A549 (cell line): Measurements from ENCODE around the gene ELOVL2. TPM values are rescaled to one million over a fixed set of nuclear protein-coding genes. Genes with fewer than 3 reads are reported as not detected.

Experiments used
- ATAC-seq, 2 experiments: fragments of 200-7000 bp in 1 of 2; fragments of >200 bp in 1 of 2; cut with Nextera tagmentation in 1 of 2; cut with Tn5 transposase in 1 of 2; 3 replicates each; pipeline versions ENCODE4 v1.8.0 to v1.9.1; 2018 to 2020; ENCODE audit warnings: mild to moderate bottlenecking in 1 of 2, moderate library complexity in 1 of 2
- CTCF ChIA-PET: fragments of 300-600 bp; sonication (Branson Sonifier 250); formaldehyde crosslinking; extraction: SDS; loops from one replicate; lab custom pipeline; 2021; ENCODE audit warnings: antibody characterized with exemption, inconsistent platforms; lab: Yijun Ruan, JAX
- POLR2A ChIA-PET: fragments of 350-600 bp; formaldehyde crosslinking; extraction: SDS; loops from one replicate; lab custom pipeline; 2021; ENCODE audit warnings: antibody characterized with exemption, inconsistent platforms; lab: Yijun Ruan, JAX
- DNase-seq, 2 experiments: peaks; one replicate each; pipeline versions ENCODE4 v3.0.0 to v3.0.0-alpha.2; 2011 to 2016; ENCODE audit warnings: low read depth in 1 of 2, low spot score in 1 of 2
- FAIRE-seq: peaks from 2 replicates; lab custom pipeline; 2011; peaks lifted over from hg19 to GRCh38; lab: Jason Lieb, UNC
- H3K27ac ChIP-seq, 2 experiments: fragments of >200 bp; sonication (Bioruptor Twin); formaldehyde crosslinking; 3 replicates each; pipeline ENCODE4 v1.5.1; 2016 to 2017
- H3K4me1 ChIP-seq: fragments of >200 bp; sonication (Bioruptor Twin); formaldehyde crosslinking; 3 replicates; pipeline ENCODE4 v1.6.1; 2016
- H3K4me2 ChIP-seq: fragments of >200 bp; sonication (Bioruptor Twin); formaldehyde crosslinking; 3 replicates; pipeline ENCODE4 v1.6.1; 2016
- H3K4me3 ChIP-seq: fragments of >200 bp; sonication (Bioruptor Twin); formaldehyde crosslinking; 3 replicates; pipeline ENCODE4 v1.5.1; 2016
- H3K9me3 ChIP-seq: fragments of >200 bp; sonication (Bioruptor Twin); formaldehyde crosslinking; 3 replicates; pipeline ENCODE4 v1.6.1; 2016
- BHLHE40 ChIP-seq: IDR thresholded peaks from 2 replicates; pipeline ENCODE4 v1.6.1; 2012; ENCODE audit warnings: low read depth, low read length, inconsistent platforms
- CBX2 ChIP-seq: fragments of 200-600 bp; sonication (generic); IDR thresholded peaks from 2 replicates; pipeline ENCODE4 v1.6.1; 2016; ENCODE audit warnings: low read depth, mild to moderate bottlenecking, borderline replicate concordance
- CEBPB ChIP-seq, 2 experiments: fragments of >200 bp in 1 of 2; sonication (Bioruptor Twin) in 1 of 2; formaldehyde crosslinking in 1 of 2; IDR thresholded peaks; 2 replicates each; pipeline ENCODE4 v1.6.1; 2012 to 2016
- ESRRA ChIP-seq: fragments of 150-350 bp; IDR thresholded peaks from 2 replicates; pipeline ENCODE4 v1.6.1; 2014; ENCODE audit warnings: mild to moderate bottlenecking, low read length, borderline replicate concordance
- GATA3 ChIP-seq: IDR thresholded peaks from 2 replicates; pipeline ENCODE4 v1.6.1; 2012; ENCODE audit warnings: borderline replicate concordance
- HOXB13 ChIP-seq: fragments of 250-450 bp; sonication (Bioruptor Pico); IDR thresholded peaks from 2 replicates; pipeline ENCODE4 v1.5.0; 2020; ENCODE audit warnings: low read depth, mild to moderate bottlenecking, moderate library complexity
- HOXB5 ChIP-seq: fragments of 250-450 bp; sonication (Bioruptor Pico); IDR thresholded peaks from 2 replicates; pipeline ENCODE4 v1.5.0; 2020; ENCODE audit warnings: mild to moderate bottlenecking, moderate library complexity
- MAZ ChIP-seq: fragments of 150-350 bp; IDR thresholded peaks from 2 replicates; pipeline ENCODE4 v1.6.1; 2014; ENCODE audit warnings: antibody characterized with exemption, low read depth, low read length, borderline replicate concordance
- NR3C1 ChIP-seq: fragments of >200 bp; sonication (Bioruptor Twin); formaldehyde crosslinking; IDR thresholded peaks from 3 replicates; pipeline ENCODE4 v1.6.1; 2017
- RARB ChIP-seq: fragments of 250-450 bp; sonication (Bioruptor Pico); IDR thresholded peaks from 2 replicates; pipeline ENCODE4 v1.8.0; 2021; ENCODE audit warnings: mild to moderate bottlenecking, moderate library complexity
- ZC3H11A ChIP-seq: fragments of 450-650 bp; IDR thresholded peaks from 2 replicates; pipeline ENCODE4 v1.6.1; 2014; ENCODE audit warnings: antibody characterized with exemption, mild to moderate bottlenecking
- ZFP36 ChIP-seq: fragments of 450-650 bp; IDR thresholded peaks from 2 replicates; pipeline ENCODE4 v1.6.1; 2014; ENCODE audit warnings: borderline replicate concordance; ENCODE audit not compliant: partially characterized antibody
- ZSCAN20 ChIP-seq: fragments of 250-450 bp; sonication (Bioruptor Pico); IDR thresholded peaks from 2 replicates; pipeline ENCODE4 v1.8.0; 2022; ENCODE audit warnings: mild to moderate bottlenecking, moderate library complexity
- WGBS: methylation state at CpG from one replicate; pipeline ENCODE4 v1.1.6; 2017; ENCODE audit errors: missing lambda C conversion rate; 5-methylcytosine and 5-hydroxymethylcytosine counted together
- polyA plus RNA-seq, 4 experiments: library from polyadenylated mRNA; depleted of rRNA in 3 of 4; stranded (reverse); fragments of >200 nt; fragmentation: RNase III in 1 of 4; extraction: RNeasy Plus Mini Kit Qiagen cat#74134 plus additional on column Dnase treatment in 1 of 4; gene quantifications; 2 replicates in 3 of 4; 3 replicates in 1 of 4; pipeline ENCODE4 v1.2.3, GENCODE V29; 2011 to 2017
- TF ChIP-seq, protein P1 (sequence below): fragments of 250-450 bp; sonication (Bioruptor Pico); IDR thresholded peaks from 2 replicates; pipeline ENCODE4 v1.5.0; 2020; ENCODE audit warnings: low read depth, mild to moderate bottlenecking, moderate library complexity
- TF ChIP-seq, protein P2 (sequence below): fragments of >200 bp; sonication (Bioruptor Twin); formaldehyde crosslinking; IDR thresholded peaks from 3 replicates; pipeline ENCODE4 v1.5.1; 2016
- TF ChIP-seq, protein P3 (sequence below): fragments of 150-350 bp; IDR thresholded peaks from 2 replicates; pipeline ENCODE4 v1.6.1; 2014; ENCODE audit warnings: low read depth, mild to moderate bottlenecking, low read length
- TF ChIP-seq, protein P4 (sequence below): IDR thresholded peaks from 2 replicates; pipeline ENCODE4 v1.6.1; 2012; ENCODE audit warnings: low read depth, borderline replicate concordance
- TF ChIP-seq, protein P5 (sequence below): fragments of >200 bp; sonication (Bioruptor Twin); formaldehyde crosslinking; IDR thresholded peaks from 2 replicates; pipeline ENCODE4 v1.6.1; 2016
- TF ChIP-seq, protein P6 (sequence below): fragments of 450-650 bp; IDR thresholded peaks from 2 replicates; pipeline ENCODE4 v1.6.1; 2014; ENCODE audit warnings: antibody characterized with exemption

ELOVL2 gene
- polyA plus RNA-seq, 2 of the 4 experiments (the other 2 are of a cell fraction): 12.4 to 15.5 TPM

DNA sequence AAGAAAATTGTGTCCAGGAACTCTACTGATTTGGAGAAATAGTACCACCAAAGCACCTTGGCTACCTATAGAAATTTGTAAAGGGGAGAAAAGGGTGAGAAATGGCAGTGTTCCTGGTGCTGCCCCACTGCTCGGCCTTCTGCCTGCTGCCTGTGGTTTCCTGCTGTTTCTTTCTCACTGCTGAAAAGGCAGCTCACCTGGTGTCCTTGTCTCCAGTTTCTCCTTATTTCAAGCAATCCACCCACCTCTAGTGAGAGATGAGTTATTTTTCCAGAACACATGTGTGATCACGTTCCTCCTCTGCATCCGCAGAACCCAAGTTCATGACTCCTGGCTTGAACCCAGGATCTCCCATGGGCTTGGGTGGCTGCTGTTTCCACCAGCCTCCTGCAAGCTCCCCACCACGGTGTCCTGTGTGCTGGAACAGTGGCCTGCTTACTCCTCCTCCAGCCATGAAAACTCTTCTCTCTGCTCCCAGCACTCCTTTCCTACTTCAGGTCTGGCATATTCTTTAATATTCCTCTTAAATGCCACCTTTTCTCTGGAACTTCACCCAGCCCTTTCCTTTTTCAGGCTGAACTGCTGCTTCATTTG is 48.9 kb downstream of the ELOVL2 start:
- H3K4me1 ChIP-seq: no peaks in the 10 kb centered on the region
- no peak overlapping the region for H3K4me3 ChIP-seq
- H3K9me3 ChIP-seq: no peaks in the 10 kb centered on the region
- no peak overlapping the region for H3K27ac ChIP-seq
- 96% methylated on average over 4 of the region's 4 CpGs for WGBS
- FAIRE-seq (no peak), ATAC-seq (no peak), DNase-seq (no peak)
- no peak overlapping the region for H3K4me2 ChIP-seq
- TF ChIP-seq ZSCAN20 (CRISPR knock-in tag) (no peak), CEBPB (IDR thresholded peaks at IDR 0.05) (no peak), BHLHE40 (no peak)
- ChIA-PET CTCF (no interaction called here), POLR2A (no interaction called here)

DNA sequence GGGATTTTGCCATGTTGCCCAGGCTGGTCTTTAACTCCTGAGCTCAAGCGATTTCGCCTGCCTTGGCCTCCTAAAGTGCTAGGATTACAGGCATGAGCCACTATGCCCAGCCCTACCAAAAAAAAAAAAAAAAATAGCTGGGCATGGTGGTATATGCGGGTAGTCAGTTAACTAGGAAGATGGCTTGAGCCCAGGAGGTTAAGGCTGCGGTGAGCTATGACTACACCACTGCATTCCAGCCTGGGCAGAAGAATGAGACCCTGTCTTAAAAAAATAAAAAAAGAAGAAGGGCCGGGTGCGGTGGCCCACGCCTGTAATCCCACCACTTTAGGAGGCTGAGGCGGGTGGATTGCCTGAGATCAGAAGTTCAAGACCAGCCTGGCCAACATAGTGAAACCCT is 50.2 kb downstream of the ELOVL2 start:
- CTCF ChIA-PET: interaction anchor here (1.1 kb wide), 1 partner anchor 75 kb away, joined by 7 read pairs; no protein-coding TSS in a partner anchor
- ATAC-seq (no peak), DNase-seq (no peak), FAIRE-seq (no peak)
- no peak overlapping the region for H3K27ac ChIP-seq
- TF ChIP-seq, protein P1, sequence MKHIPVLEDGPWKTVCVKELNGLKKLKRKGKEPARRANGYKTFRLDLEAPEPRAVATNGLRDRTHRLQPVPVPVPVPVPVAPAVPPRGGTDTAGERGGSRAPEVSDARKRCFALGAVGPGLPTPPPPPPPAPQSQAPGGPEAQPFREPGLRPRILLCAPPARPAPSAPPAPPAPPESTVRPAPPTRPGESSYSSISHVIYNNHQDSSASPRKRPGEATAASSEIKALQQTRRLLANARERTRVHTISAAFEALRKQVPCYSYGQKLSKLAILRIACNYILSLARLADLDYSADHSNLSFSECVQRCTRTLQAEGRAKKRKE (CRISPR knock-in tag): no peak
- TF ChIP-seq BHLHE40 (no peak), MAZ (no peak), HOXB13 (CRISPR knock-in tag) (no peak), CEBPB (IDR thresholded peaks at IDR 0.05) (no peak), HOXB5 (CRISPR knock-in tag) (no peak), RARB (CRISPR knock-in tag) (no peak), GATA3 (no peak), CBX2 (no peak), ZFP36 (no peak), ZC3H11A (no peak), ESRRA (no peak), NR3C1 (no peak)
- TF ChIP-seq, protein P2, sequence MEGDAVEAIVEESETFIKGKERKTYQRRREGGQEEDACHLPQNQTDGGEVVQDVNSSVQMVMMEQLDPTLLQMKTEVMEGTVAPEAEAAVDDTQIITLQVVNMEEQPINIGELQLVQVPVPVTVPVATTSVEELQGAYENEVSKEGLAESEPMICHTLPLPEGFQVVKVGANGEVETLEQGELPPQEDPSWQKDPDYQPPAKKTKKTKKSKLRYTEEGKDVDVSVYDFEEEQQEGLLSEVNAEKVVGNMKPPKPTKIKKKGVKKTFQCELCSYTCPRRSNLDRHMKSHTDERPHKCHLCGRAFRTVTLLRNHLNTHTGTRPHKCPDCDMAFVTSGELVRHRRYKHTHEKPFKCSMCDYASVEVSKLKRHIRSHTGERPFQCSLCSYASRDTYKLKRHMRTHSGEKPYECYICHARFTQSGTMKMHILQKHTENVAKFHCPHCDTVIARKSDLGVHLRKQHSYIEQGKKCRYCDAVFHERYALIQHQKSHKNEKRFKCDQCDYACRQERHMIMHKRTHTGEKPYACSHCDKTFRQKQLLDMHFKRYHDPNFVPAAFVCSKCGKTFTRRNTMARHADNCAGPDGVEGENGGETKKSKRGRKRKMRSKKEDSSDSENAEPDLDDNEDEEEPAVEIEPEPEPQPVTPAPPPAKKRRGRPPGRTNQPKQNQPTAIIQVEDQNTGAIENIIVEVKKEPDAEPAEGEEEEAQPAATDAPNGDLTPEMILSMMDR: no peak
- TF ChIP-seq, protein P3, sequence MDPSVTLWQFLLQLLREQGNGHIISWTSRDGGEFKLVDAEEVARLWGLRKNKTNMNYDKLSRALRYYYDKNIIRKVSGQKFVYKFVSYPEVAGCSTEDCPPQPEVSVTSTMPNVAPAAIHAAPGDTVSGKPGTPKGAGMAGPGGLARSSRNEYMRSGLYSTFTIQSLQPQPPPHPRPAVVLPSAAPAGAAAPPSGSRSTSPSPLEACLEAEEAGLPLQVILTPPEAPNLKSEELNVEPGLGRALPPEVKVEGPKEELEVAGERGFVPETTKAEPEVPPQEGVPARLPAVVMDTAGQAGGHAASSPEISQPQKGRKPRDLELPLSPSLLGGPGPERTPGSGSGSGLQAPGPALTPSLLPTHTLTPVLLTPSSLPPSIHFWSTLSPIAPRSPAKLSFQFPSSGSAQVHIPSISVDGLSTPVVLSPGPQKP: no peak
- TF ChIP-seq, protein P4, sequence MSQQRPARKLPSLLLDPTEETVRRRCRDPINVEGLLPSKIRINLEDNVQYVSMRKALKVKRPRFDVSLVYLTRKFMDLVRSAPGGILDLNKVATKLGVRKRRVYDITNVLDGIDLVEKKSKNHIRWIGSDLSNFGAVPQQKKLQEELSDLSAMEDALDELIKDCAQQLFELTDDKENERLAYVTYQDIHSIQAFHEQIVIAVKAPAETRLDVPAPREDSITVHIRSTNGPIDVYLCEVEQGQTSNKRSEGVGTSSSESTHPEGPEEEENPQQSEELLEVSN: no peak
- TF ChIP-seq, protein P5, sequence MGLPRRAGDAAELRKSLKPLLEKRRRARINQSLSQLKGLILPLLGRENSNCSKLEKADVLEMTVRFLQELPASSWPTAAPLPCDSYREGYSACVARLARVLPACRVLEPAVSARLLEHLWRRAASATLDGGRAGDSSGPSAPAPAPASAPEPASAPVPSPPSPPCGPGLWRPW: no peak
- TF ChIP-seq, protein P6, sequence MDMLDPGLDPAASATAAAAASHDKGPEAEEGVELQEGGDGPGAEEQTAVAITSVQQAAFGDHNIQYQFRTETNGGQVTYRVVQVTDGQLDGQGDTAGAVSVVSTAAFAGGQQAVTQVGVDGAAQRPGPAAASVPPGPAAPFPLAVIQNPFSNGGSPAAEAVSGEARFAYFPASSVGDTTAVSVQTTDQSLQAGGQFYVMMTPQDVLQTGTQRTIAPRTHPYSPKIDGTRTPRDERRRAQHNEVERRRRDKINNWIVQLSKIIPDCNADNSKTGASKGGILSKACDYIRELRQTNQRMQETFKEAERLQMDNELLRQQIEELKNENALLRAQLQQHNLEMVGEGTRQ: no peak
- POLR2A ChIA-PET: interaction anchor here (0.6 to 0.7 kb wide), 2 partner anchors 23 to 522 kb away, joined by 3 to 5 read pairs; no protein-coding TSS in a partner anchor
- no peaks in the 10 kb centered on the region for H3K9me3 ChIP-seq
- WGBS: 92% methylated on average over 8 of the region's 8 CpGs
- no peak overlapping the region for H3K4me2 ChIP-seq
- H3K4me3 ChIP-seq: no peak overlapping the region
- H3K4me1 ChIP-seq: no peaks in the 10 kb centered on the region
